Kasumi-1 (cell line): ENCODE data around the gene COX15.
"Not testable (repeated sequence)": the region's sequence is repeated elsewhere in the genome, so short reads cannot be mapped to it uniquely, and the experiment has no call there.

Experiments
- DNase-seq, 2 experiments: peaks; one replicate each; lab custom pipeline; 2025; lab: John Stamatoyannopoulos, UW

The COX15 gene

DNA sequence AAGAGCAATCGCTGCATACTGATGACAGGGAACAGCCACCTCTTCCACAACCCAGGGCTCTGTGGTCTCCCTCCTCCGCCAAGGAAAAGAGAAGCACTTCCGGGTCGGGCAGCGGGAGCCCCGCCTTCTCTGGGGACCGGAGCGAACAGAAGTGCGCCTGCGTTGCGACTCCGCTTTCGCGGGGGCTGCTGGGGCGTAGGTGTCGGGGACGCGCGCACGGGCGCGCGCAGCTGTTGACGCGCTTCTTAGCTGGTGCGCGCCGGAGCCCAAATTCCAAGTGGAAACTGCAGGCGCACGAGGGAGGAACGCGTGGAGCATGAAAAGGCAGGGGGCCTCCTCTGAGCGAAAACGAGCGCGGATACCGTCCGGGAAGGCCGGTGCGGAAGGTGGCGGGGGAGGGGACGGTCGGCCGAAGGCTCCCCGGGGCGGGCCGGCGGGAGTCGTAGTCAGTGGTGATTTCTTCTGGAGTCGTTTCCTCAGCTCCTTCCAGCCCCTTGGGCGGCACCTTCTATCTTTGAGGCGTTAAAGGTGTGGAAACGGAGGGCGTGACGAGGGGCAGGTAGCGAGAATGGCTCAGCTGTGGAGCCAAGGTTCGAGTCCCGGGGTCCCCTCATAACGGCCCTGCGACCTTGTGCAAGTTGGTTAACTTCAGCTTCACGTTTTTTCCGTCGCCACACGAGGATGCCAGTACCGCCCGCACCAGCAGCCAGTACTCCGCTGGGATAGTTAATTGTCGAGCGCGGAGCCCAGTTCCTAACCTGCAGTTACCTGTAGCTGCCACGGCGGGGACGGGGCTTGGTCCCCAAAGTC lies at the start of gene COX15, which contains the start of gene CUTC:
TSS of gene COX15 (minus strand) at position 95 of the 810 bp plus-strand sequence. CDS start at position 17, 78 bp downstream.
TSS of gene CUTC (plus strand) at position 202 of the 810 bp plus-strand sequence. CDS start at position 317, 115 bp downstream.
- DNase-seq: peak; percentile 98 to 99

DNA sequence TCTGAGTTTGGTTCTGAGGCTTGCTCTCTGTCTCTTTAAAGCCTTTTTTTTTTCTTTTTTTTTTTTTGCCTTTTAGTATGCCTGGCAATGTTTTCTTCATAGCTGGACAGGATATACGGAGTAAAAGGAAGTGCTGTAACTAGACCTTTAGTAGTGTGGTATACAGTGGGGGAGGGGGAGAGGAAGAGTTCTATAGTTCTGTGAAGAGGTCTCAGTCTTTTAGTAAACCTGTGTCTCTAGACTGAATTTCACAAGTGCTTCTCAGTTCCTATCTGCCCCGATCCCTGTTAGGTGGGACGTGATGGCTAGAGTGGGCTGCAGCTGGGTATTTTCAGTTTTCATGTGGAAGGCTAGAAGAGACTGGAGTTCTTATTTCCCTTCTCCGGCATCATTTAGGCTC lies 47.4 kb upstream of the COX15 start:
- peak; percentile 86 to 91 for DNase-seq

DNA sequence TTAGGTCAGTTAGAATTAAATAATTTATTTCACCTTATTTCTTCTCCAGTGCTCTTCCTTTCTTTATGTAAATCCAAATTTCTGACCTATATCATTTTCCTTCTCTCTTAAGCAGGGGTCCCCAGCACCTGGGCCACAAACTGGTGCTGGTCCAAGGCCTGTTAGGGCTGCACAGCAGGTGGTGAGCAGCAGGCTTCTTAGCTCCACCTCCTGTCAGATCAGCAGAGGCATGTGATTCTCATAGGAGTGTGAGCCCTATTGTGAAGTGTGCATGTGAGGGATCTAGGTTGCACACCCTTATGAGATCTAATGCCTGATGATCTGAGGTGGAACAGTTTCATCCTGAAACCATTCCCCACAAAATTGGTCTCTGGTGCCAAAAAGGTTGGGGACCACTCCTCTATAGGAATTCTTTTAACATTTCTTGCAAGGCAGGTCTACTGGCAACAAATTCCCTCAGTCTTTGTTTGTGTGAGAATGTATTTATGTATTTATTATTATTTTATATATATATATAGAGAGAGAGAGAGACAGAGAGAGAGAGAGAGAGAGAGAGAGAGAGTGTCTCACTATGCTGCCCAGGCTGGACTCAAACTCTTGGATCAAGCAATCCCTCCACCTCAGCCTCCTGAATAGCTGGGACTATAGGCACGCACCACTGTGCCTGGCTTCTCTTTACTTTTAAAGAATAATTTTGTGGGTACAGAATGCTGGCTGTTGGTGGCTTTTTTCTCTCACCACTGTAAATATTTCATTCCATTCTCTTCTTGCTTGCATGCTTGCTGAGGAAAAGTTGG lies 46.2 kb upstream of the COX15 start:
- DNase-seq: peak in 1 of 2 experiments; percentile 21

DNA sequence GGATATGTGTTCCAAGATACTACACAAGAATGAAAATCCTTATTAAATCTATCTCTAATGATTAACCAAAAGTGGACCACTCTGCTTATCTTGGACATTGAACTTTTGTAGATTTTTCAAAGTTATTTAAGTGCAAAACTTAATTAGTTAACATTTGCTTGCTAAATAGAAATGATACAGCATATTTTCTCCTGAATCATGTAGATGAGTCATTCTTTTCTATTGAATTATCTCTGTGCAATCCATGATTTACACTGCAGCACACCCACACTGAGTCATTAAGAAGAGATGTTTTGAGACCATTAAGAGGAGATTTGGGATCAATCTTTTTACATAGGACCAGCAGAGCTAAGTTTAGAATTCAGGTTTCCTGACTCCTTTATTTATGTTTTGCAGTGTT lies 43.9 kb upstream of the COX15 start:
- no peak for DNase-seq

DNA sequence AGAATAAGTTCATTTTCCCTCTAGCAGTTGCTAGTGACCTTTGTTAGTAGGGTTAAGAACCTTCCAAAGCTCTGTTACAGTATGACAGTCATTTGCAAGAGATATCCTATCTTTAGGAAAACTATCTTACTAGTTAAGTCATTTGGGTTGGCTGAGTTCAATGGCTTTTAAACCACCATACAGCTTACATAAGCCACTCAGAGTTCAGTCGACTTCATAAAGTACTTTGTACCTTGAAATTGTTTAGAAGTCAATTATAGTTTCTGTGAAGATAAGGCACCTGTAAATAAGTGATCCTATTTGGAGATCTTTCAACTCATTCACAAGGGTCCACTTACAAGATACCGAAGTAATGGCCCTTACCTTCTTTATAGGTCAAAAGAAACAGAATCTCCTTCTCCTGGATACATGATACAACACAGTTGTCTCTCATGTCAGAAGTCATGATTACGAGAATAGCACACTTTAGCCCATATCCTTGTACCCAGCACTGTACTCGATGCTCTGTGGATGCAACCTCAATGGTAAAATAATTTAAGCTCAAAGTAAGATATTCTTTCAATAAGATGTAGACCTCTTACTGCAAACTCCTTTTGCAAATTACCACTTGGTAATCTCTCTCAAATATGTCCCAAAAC lies 38.6 kb upstream of the COX15 start:
- DNase-seq: no peak

DNA sequence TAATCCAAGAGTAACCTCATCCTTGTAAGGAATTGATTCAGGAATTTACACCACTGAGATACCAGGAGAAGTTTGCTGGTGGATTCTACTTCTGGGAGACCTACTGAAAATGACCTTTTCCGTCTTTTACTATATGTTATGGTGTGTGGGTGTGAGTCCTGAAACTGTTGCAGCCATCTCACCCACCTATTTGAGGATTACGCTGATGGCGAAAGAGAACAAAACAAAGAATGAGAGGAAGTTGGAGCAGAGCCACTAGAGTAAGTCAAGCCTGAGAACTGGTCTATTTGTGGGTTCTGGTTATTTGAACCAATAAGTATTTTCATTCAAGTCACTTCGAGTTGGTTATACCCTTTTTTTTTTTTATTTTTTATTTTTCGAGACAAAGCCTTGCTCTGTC lies 37.8 kb upstream of the COX15 start:
- no peak for DNase-seq

DNA sequence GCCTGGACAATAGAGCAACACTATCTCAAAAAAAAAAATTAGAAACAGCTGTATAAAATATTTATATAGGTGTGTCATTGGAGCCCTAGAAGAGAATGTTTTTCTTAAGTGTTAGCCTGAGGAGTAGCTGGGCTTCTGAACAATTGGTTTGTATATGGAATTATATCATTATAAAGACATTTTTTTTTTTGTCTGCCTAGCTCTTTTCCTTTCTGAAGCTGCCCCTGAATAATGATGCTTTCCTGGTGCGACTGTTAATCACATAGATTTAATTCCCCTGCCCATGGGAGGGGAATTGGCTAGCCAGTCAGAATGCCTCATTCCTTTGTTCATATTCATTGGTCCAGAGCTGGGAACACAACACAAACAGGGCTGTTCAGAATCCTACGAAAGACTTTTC lies 36.6 kb upstream of the COX15 start:
- no peak for DNase-seq

DNA sequence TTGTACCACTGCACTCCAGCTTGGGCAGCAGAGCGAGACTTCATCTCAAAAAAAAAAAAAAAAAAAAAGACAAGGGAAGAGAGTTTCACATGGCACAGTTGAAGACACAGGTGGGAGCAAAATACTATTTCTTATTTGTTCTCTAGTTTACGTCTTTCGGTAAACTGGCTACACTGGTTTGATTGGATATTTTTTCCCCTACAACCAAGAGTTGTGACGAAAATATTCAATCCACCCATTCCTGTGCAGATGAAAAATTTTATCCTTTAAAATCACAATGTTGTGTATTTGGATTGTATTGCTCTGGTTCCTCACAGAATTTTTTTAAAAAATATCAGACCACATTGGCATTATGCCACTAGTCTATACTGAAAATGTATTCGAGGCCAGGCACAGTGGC lies 36.0 kb upstream of the COX15 start:
- DNase-seq: no peak

DNA sequence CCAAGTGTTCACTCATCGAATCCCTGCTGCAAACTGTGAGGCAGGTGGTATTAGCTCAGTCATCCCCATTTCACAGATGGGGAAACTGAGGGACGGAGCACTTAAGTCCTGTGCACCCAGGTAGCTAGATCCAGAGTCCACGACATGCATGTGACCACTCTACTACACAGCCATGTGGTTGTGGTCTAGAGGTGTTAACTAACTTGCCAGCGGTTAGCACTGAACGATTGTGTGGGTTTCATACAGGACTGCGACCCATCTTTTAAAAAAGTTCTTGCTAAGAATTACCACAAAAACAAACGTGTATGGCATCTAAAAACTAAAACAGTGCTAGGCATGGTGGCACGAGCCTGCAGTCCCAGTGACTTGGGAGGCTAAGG lies 34.4 kb upstream of the COX15 start:
- DNase-seq: no peak

DNA sequence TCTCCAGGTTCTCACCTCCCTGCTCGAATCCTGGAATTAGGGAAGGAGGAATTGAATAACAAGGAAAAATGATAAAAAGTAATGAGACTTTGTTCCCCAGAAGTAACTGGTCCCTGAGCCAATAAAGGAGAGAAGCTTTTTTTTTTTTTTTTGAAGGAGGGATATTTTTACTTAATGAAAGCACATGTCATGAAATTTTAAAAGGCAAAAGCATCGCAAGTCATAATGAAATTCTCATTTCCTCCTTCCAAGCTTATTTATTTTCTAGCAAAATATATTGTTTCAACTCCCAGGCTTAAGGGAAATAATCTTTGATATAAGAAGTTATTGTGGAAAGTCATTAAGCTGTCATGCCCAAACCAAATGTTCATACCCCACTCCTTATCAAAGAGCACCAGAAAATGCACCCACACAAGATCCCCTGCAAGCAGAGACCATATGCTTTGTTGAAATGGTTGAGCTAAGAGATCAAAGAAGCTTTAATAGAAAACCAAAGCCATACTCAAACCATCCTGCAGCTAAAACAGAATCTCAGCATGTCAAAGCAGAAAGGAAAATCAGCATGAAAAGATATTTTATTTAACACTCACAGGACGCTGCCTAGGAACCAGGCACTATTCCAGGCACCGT lies 33.9 kb upstream of the COX15 start:
- DNase-seq: no peak

DNA sequence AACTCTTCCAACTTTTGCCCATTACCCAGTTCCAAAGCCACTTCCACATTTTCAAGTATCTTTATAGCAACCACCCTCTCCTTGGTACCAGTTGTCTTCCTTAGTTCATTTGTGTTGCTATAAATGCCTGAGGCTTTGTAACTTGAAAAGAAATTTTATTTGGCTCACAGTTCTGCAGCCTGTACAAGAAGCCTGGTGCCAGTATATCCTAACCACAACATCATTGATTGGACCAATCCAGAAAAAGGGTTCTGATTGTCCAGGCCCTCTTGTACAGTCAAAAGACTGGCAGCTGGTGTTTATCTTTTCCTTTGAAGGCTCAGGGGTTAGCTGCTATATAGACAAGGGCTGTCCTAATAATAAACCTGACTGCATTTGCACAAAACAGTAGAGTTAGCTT lies 29.4 kb upstream of the COX15 start:
- DNase-seq: no peak

DNA sequence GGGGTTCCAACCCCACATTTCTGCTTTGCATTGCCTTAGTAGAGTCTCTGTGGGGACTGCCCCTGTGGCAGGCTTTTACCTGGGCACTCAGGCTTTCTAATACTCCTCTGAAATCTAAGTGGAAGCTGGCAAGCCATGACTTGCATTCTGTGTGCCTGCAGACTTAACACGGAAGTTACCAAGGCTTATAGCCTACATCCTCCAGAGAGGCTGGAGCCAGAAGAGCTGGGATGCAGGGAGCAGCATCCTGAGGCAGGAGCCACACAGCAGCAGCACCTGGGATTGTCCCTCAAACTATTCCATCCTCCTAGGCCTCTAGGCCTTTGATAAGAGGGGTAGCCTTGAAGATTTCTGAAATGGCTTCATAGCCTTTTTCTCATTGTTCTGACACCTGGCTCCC lies 28.4 kb upstream of the COX15 start:
- DNase-seq: no peak

DNA sequence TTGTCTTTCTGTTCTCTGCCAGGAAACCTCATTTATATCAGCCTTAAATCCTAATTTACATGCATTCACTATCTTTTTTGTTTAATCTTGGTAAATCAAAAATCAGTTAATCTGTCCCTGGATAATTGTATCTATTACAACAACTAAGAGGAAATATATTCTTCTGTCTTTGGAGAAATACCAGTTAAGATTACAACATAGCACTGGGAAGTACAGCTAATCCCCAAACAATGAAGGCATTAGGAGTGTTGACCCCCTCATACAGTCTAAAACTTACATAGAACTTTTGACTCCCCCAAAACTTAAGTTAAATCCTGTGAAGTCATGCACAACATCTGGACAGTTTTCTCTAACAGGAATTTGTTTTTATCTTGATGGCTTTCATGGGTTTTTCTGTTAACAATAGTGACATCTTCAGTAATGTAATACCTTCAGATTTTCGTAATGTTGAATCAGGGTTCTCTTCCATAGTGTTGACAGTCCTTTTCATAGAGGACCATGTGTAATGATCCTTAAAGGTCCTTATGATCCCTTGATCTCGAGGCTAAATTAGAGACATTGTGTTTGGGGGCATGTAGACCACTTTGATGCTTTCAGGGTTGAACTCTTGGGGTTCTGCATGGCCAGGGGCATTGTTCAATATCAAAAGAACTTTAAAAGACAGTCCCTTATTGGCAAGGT lies 26.4 kb upstream of the COX15 start:
- DNase-seq: no peak

DNA sequence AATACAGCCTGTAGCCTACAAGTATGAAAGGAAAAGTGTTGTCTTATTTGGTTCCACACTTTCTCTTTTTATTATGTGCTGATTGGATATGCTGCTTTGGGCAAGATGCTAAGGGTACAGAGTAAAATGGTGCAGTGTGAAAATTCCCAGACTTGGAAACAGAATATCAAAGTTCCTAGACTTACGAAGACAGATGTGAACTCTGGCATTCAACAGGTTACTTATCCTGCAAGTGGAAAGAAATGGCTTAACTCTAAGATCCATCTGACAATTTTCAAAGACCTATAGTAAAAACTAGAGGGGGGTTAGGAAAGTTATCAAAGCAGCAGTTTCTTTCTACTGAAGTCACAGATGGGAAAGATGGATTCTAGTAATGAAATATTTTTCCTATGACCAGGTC lies 24.2 kb upstream of the COX15 start:
- no peak for DNase-seq

DNA sequence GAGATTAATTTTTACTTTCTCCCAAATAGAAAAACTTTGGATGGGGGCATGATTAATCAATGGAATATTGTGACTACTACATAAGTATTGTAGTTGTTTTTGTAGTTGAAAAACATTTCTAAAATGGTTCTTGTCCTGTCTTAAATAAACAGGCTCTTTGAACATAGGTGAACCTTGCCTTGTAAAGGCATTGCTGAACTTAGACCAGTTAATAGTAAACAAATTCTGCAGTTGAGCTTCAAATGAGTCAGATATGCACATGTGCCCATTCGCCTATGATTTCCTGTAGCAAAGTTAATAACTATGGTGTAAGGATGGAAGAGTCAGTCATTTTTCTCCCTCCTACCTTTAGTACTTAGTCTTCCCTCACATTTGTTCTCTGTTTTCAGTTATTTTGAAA lies 22.7 kb upstream of the COX15 start:
- DNase-seq: no peak

DNA sequence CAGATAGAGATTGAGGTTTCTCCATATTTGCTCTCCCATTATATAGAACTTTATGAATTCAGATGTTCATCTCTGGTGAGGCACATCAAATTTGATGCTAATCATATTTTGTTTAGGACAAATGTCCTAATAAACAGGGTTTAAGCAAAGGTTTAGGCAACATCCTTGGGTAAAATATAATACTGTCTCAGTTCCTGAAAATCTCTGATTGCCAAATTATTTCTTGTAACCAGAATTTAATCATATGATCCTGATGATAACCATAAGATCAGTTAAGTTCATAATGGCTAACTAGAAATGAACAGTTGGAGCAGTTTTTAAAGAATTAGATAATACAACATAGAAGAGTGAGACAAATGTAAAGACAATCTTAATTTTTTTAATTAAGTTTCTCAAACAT lies 18.7 kb upstream of the COX15 start:
- DNase-seq: no peak

DNA sequence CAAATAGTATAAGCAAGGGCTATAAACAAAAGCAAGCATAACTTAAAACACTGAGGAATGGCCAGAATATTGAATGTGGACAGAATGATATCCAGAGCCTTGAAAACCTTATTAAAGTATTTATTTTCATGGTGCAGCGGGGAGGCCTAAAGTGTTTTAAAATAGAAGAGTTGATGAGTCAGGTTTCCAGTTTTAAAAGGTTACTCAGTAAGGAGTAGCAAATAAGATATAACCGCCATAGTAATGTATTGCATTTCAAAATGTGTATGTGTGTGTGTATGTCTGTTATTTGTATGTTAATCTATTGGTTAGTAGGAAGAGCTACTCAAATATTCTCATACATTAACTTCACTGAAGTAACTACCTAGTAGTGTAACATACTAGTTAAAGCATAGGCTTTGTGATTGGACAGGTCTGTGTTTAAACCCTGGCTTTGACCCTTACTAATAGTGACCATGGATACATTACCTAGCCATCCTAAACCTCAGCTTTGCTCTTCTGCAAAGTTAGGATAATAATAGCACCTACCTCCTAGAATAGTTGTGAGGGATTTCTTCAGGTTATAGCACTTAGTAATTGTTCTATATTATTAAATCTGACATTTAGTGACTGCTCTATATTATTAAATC lies 17.0 kb upstream of the COX15 start:
- no peak for DNase-seq

DNA sequence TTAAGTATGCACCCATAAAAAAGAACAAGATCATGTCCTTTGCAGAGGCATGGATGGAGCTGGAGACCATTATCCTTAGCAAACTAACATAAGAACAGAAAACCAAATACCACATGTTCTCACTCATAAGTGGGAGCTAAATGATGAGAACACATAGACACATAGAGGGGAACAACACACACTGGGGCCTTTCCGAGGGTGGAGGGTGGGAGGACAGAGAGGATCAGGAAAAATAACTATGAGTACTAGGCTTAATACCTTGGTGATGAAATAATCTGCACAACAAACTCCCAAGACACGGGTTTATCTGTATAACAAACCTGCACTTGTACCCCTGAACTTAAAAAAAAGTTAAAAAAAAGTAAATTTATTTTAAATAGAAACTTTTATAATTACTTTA lies 14.2 kb upstream of the COX15 start:
- DNase-seq: not testable (repeated sequence)

DNA sequence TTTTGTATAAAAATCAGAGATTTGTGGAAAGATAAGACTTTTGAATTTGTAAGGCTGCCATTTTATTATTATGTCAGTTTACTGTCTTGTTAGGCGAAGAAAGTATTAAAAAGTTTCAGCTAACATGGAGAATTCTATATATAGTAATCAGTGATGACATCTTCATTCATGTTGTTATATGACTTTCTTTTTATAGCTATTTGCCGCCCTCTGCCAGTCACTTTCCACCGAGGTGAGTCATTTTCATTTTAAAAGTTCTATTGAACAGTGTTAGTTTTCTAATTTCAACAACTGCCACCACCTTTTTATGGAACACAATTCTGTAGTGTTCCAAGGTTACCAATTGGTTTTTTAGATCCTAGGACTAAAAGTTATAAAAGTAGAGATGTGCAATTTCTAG lies 11.9 kb upstream of the COX15 start:
- no peak for DNase-seq

DNA sequence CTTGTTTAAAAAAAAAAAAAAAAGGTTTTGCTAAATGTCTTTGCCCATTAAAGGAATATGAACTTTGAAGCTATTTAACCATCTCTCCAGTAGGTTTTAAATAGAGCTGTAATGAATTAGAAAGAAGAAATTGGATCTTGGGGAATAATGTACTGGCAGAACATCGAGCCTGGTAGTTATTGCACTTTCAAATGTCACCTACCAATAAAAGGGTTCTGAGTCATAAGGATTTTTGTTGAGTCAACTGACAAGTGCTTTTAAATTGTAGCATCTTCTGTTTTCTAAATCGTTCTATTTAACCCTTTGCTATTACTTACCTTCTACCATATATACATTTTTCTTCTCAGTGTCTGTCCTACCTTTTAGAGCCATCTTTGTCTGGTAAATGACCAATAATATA lies 10.8 kb upstream of the COX15 start:
- DNase-seq: no peak

DNA sequence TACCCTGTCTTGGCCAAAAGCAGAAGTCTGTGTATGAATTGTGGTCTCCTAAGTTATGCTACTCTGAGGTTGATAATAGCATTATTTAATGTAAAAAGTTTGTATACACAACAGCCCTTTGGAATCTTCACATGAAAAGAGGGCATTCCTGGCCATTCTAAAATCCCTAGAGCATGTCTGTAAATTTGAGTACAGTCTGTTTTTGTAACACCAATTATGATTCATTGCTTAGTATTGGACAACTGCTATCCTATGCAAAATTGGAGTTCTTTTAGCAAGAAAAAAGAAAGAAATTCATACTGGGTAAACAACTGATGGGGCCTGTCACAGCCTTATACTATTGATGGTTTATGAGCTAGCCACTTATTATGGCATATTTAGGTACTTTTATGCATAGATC lies 10.3 kb upstream of the COX15 start:
- no peak for DNase-seq
